ACHN (cell line): ENCODE measurements around the gene DIP2C.
"Not testable (repeated sequence)": the region's sequence is repeated elsewhere in the genome, so short reads cannot be mapped to it uniquely, and the experiment has no call there.

ENCODE experiments used
- DNase-seq: peaks from one replicate; pipeline ENCODE4 v3.0.0-alpha.2; 2015
- in situ Hi-C: cut with HindIII; loops from 2 replicates; pipeline ENCODE4 v1.10.0; 2017; ENCODE audit warnings: low sequenced_read_pairs, low pct_ligation_motif_present, low pct_unique_long_range_greater_than_20kb

The DIP2C gene

GRCh38 chr10:364267-364775 is 325.1 kb downstream of the DIP2C start:
- no peak for DNase-seq
- in situ Hi-C loops, result no loop called here

- in situ Hi-C loops, result no loop called here
These were observed 326.3 kb downstream of the DIP2C start for GRCh38 chr10:363152-363551.

GRCh38 chr10:361203-362081 is 328.0 kb downstream of the DIP2C start:
- in situ Hi-C loops, result no loop called here
- DNase-seq, result no peak

More at GRCh38 chr10:363152-363551, 326.3 kb downstream of the DIP2C start:
- DNase-seq, result no peak

GRCh38 chr10:360653-361052 is 328.8 kb downstream of the DIP2C start:
- DNase-seq, result no peak
- in situ Hi-C loops, result no loop called here

GRCh38 chr10:359762-360161 is 329.7 kb downstream of the DIP2C start:
- DNase-seq, result no peak
- in situ Hi-C loops, result no loop called here

GRCh38 chr10:359093-359492 is 330.4 kb downstream of the DIP2C start:
- in situ Hi-C loops, result no loop called here
- no peak for DNase-seq

GRCh38 chr10:357201-357950 is 332.1 kb downstream of the DIP2C start:
- DNase-seq, result no peak
- in situ Hi-C loops, result no loop called here

- in situ Hi-C loops, result no loop called here
- DNase-seq, result no peak
These were observed 333.0 kb downstream of the DIP2C start for GRCh38 chr10:356452-356851.

GRCh38 chr10:354901-355617 is 334.4 kb downstream of the DIP2C start:
- in situ Hi-C loops, result no loop called here
- no peak for DNase-seq

- in situ Hi-C loops, result no loop called here
- no peak for DNase-seq
These were observed 336.8 kb downstream of the DIP2C start for GRCh38 chr10:352476-353235.

GRCh38 chr10:351770-352334 is 337.6 kb downstream of the DIP2C start:
- in situ Hi-C loops, result no loop called here
- no peak for DNase-seq

- in situ Hi-C loops, result no loop called here
- no peak for DNase-seq
These were observed 338.4 kb downstream of the DIP2C start for GRCh38 chr10:350981-351501.

GRCh38 chr10:349081-349480 is 340.4 kb downstream of the DIP2C start:
- no peak for DNase-seq
- in situ Hi-C loops, result no loop called here

- in situ Hi-C loops, result no loop called here
- DNase-seq, result no peak
These were observed 341.0 kb downstream of the DIP2C start for GRCh38 chr10:348456-348855.

GRCh38 chr10:347774-348173 is 341.7 kb downstream of the DIP2C start:
- DNase-seq, in situ Hi-C loops: not testable (repeated sequence)

GRCh38 chr10:347190-347589 is 342.3 kb downstream of the DIP2C start:
- in situ Hi-C loops, DNase-seq: not testable (repeated sequence)

- in situ Hi-C loops, result no loop called here
- no peak for DNase-seq
These were observed 344.8 kb downstream of the DIP2C start for GRCh38 chr10:344582-345200.
